DND-41 (cell line): ENCODE results near the gene GYS2.
"Not testable (repeated sequence)": the region's sequence is repeated elsewhere in the genome, so short reads cannot be mapped to it uniquely, and the experiment has no call there.

Experiments
- ATAC-seq: fragments of 200-7000 bp; cut with Tn5 transposase; 3 replicates; pipeline ENCODE4 v1.9.1; 2021; ENCODE audit warnings: low read depth; ENCODE audit not compliant: insufficient read depth
- DNase-seq: peaks from one replicate; pipeline ENCODE4 v3.0.0-alpha.2; 2020
- H2AFZ ChIP-seq: 2 replicates; pipeline ENCODE4 v1.6.0; 2012; ENCODE audit warnings: low read depth, low read length
- H3K27ac ChIP-seq: 2 replicates; pipeline ENCODE4 v1.5.1; 2012; ENCODE audit warnings: low read length, inconsistent platforms
- H3K27me3 ChIP-seq: fragments of 200-600 bp; sonication (generic); 2 replicates; pipeline ENCODE4 v1.6.0; 2012; ENCODE audit warnings: low read length, mild to moderate bottlenecking, inconsistent platforms; ENCODE audit not compliant: insufficient read depth, poor library complexity
- H3K36me3 ChIP-seq: 2 replicates; pipeline ENCODE4 v1.5.1; 2012; ENCODE audit warnings: low read length, inconsistent platforms; ENCODE audit not compliant: insufficient read depth
- H3K4me1 ChIP-seq: 2 replicates; pipeline ENCODE4 v1.5.1; 2012; ENCODE audit warnings: mild to moderate bottlenecking, low read length; ENCODE audit not compliant: insufficient read depth
- H3K4me2 ChIP-seq: 2 replicates; pipeline ENCODE4 v1.6.0; 2012; ENCODE audit warnings: mild to moderate bottlenecking, moderate library complexity, low read length, inconsistent platforms; ENCODE audit not compliant: insufficient read depth
- H3K4me3 ChIP-seq, 2 experiments: fragments of 200-600 bp in 1 of 2; shearing (Covaris generic) in 1 of 2; 2 replicates each; pipeline ENCODE4 v1.5.1; 2012 to 2016; ENCODE audit warnings: inconsistent platforms in 2 of 2, low read length in 2 of 2, mild to moderate bottlenecking in 2 of 2, low read depth in 1 of 2, moderate library complexity in 1 of 2
- H3K79me2 ChIP-seq: 2 replicates; pipeline ENCODE4 v1.6.0; 2012; ENCODE audit warnings: low read length, inconsistent platforms; ENCODE audit not compliant: insufficient read depth
- H3K9ac ChIP-seq: 2 replicates; pipeline ENCODE4 v1.6.0; 2012; ENCODE audit warnings: low read depth, mild to moderate bottlenecking, inconsistent platforms, low read length, moderate library complexity
- H3K9me3 ChIP-seq: 2 replicates; pipeline ENCODE4 v1.5.1; 2012; ENCODE audit warnings: low read length, moderate library complexity, mild to moderate bottlenecking, inconsistent platforms; ENCODE audit not compliant: insufficient read depth, severe bottlenecking
- H4K20me1 ChIP-seq: 2 replicates; pipeline ENCODE4 v1.6.0; 2012; ENCODE audit warnings: low read length; ENCODE audit not compliant: insufficient read depth
- EZH2 ChIP-seq: IDR thresholded peaks from 3 replicates; pipeline ENCODE4 v1.6.1; 2012; ENCODE audit warnings: borderline replicate concordance, low read depth, mild to moderate bottlenecking, moderate library complexity, low read length, inconsistent platforms; ENCODE audit not compliant: severe bottlenecking
- TF ChIP-seq, protein P1 (sequence below): IDR thresholded peaks from 2 replicates; pipeline ENCODE4 v1.5.1; 2012; ENCODE audit warnings: borderline replicate concordance, low read length, moderate library complexity, mild to moderate bottlenecking; ENCODE audit not compliant: poor library complexity, severe bottlenecking; ENCODE audit errors: extremely low read depth

Gene GYS2

DNA sequence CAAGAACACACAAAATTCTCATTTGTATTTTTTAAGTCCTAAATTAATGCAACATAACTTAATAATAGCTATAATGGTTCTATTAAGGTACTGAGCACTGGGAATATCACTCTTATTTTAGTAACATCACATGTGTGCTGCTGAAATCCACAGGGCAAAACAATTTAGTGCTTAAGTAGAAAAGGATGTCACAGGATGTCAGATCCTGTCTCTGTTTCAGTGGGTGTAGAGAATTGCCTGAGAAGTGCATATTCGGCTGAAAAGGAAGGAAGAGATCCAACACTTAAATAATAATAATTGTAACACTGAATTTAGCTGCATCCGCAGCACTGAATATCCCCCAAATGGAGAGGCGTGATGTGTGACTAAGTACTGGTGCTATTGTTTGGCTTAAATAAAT lies 44.4 kb upstream of the GYS2 start:
- Histone ChIP-seq H3K9me3 (no peaks in the 10 kb centered on the region), H3K4me2 (no peak overlapping the region), H2AFZ (no peak overlapping the region), H3K4me3 (no peak overlapping the region), H3K36me3 (peaks cover 95% of the 10 kb centered on the region), H4K20me1 (peaks cover 55% of the 10 kb centered on the region), H3K27ac (0 out of 2 replicates have a peak overlapping the region, but pooled peaks have one; percentile 7), H3K9ac (no peak overlapping the region), H3K4me1 (peaks cover 39% of the 10 kb centered on the region), H3K79me2 (peaks cover 82% of the 10 kb centered on the region), H3K27me3 (no peaks in the 10 kb centered on the region)
- ATAC-seq (no peak), DNase-seq (no peak)
- TF ChIP-seq, protein P1, sequence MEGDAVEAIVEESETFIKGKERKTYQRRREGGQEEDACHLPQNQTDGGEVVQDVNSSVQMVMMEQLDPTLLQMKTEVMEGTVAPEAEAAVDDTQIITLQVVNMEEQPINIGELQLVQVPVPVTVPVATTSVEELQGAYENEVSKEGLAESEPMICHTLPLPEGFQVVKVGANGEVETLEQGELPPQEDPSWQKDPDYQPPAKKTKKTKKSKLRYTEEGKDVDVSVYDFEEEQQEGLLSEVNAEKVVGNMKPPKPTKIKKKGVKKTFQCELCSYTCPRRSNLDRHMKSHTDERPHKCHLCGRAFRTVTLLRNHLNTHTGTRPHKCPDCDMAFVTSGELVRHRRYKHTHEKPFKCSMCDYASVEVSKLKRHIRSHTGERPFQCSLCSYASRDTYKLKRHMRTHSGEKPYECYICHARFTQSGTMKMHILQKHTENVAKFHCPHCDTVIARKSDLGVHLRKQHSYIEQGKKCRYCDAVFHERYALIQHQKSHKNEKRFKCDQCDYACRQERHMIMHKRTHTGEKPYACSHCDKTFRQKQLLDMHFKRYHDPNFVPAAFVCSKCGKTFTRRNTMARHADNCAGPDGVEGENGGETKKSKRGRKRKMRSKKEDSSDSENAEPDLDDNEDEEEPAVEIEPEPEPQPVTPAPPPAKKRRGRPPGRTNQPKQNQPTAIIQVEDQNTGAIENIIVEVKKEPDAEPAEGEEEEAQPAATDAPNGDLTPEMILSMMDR = no peak
- TF ChIP-seq EZH2 = no peak

GRCh38 chr12:21648378-21648777 lies 43.7 kb upstream of the GYS2 start:
- Histone ChIP-seq H3K4me2 (no peak overlapping the region), H4K20me1 (peaks cover 51% of the 10 kb centered on the region)

DNA sequence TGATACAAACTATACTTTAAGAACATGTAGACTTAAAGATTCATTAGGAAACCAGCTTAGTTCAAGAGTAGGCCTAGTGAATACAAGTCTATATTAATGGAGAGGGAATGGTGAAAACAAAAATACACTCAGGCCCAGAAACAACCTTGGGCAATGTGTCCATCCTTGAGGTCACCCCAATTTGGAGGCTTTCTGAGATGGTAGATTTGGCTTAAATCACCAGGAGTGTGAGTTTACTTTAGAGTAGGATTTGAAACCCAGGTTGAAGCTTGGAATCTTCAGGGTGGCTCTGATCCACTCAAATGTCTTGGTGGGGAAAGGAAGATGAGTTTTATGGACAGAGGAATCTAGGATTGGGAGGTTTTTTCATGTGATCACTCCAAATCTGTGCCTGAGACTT lies 42.5 kb upstream of the GYS2 start:
- Histone ChIP-seq H3K27me3 (no peaks in the 10 kb centered on the region), H3K4me3 (no peak overlapping the region), H3K4me2 (no peak overlapping the region), H3K4me1 (peaks cover 26% of the 10 kb centered on the region), H3K79me2 (peaks cover 73% of the 10 kb centered on the region), H3K36me3 (peaks cover 96% of the 10 kb centered on the region), H2AFZ (no peak overlapping the region), H3K9me3 (no peaks in the 10 kb centered on the region), H3K27ac (no peak overlapping the region), H3K9ac (no peak overlapping the region), H4K20me1 (peaks cover 50% of the 10 kb centered on the region)
- ATAC-seq (0 out of 3 replicates have a peak, but pooled peaks have one; percentile 25), DNase-seq (no peak)
- TF ChIP-seq, protein P1 = no peak
- no peak for TF ChIP-seq EZH2

More at GRCh38 chr12:21648378-21648777, 43.7 kb upstream of the GYS2 start:
- TF ChIP-seq EZH2 = no peak
- TF ChIP-seq, protein P1 = no peak
- Histone ChIP-seq H3K4me3 (no peak overlapping the region), H3K27ac (no peak overlapping the region), H3K4me1 (peaks cover 35% of the 10 kb centered on the region), H3K27me3 (no peaks in the 10 kb centered on the region), H3K9ac (no peak overlapping the region), H2AFZ (no peak overlapping the region), H3K9me3 (no peaks in the 10 kb centered on the region), H3K79me2 (peaks cover 80% of the 10 kb centered on the region), H3K36me3 (peaks cover 96% of the 10 kb centered on the region)
- no peak for DNase-seq
- no peak; the same call in 2 of the 3 replicates for ATAC-seq

DNA sequence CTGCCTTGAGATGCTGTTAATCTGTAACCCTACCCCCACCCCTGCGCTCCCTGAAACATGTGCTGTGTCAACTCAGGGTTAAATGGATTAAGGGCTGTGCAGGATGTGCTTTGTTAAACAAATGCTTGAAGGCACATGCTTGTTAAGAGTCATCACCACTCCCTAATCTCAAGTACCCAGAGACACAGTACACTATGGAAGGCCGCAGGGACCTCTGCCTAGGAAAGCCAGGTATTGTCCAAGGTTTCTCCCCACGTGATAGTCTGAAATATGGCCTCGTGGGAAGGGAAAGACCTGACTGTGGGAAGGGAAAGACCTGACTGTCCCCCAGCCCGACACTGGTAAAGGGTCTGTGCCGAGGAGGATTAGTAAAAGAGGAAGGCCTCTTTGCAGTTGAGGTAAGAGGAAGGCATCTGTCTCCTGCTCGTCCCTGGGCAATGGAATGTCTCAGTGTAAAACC lies 40.4 kb upstream of the GYS2 start:
- Histone ChIP-seq H4K20me1 (peaks cover 41% of the 10 kb centered on the region), H3K36me3 (peaks cover 96% of the 10 kb centered on the region), H3K79me2 (peaks cover 62% of the 10 kb centered on the region)
- H3K27ac ChIP-seq, H2AFZ ChIP-seq, H3K27me3 ChIP-seq, H3K4me1 ChIP-seq, H3K9ac ChIP-seq, H3K9me3 ChIP-seq, H3K4me2 ChIP-seq, H3K4me3 ChIP-seq, DNase-seq, ATAC-seq: not testable (repeated sequence)
